ENCODE data around the gene ADCK1. TPM values are rescaled to one million over a fixed set of nuclear protein-coding genes. Genes with fewer than 3 reads are reported as not detected.

Gene ADCK1
- total RNA-seq, 1 experiment from 2014 or later = 5.7 TPM

DNA sequence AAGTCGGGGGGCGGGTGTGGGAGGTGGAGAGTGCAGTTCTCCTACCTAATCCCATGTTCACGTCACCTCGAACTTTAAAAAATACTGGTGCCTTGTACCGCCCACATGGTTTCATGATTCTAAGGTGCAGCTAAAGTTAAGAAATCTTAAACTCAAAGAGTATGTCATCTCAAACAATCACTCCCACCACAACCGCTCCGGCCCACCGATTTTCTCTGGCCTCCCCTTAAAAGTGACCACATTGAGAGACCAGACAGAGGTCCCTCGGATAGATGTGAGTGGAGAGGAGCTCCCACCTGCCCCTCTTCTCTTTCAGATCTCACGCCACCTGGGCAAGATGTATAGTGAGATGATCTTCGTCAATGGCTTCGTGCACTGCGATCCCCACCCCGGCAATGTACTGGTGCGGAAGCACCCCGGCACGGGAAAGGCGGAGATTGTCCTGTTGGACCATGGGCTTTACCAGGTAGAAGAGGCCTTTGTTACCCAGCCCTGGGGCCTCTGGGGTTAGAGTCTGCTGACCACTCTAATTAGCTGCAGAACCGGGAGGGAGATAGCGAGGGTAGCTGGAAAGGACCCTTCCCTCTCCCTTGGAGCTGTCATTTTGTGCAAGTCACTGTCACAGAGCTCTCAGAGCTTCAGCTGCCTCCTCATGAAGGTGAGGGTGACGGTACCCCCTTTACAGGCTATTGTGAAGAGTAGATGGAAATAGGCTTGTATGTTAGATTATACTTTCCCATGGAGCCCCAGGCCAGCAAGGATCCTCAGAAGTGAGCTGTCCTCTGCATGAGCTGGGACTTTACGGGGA lies 124.4 kb downstream of the ADCK1 start:
- Histone ChIP-seq H4K20me1 (ENCODE audit: low read length) (no peaks in the 10 kb centered on the region), H3K36me3 (ENCODE audit: low read depth, low read length) (no peaks in the 10 kb centered on the region), H2AFZ (ENCODE audit: low read length) (no peak overlapping the region), H3K4me2 (ENCODE audit: low read length) (no peak overlapping the region), H3K4me3 (ENCODE audit: low read length) (no peak overlapping the region), H3K9me2 (replicated peaks; ENCODE audit: low read length) (no peaks in the 10 kb centered on the region), H3K27me3 (ENCODE audit: low read length) (no peaks in the 10 kb centered on the region), H3K79me2 (ENCODE audit: low read length) (no peaks in the 10 kb centered on the region), H3K9me3 (ENCODE audit: low read length) (no peaks in the 10 kb centered on the region), H3F3A (ENCODE audit: low read length, unreplicated experiment) (no peaks in the 10 kb centered on the region), H3K9ac (ENCODE audit: low read length) (no peak overlapping the region), H3K4me1 (ENCODE audit: insufficient read depth, low read length) (no peaks in the 10 kb centered on the region), H3K27ac (ENCODE audit: low read length) (no peak overlapping the region)
- ATAC-seq = no peak
- POLR2A ChIA-PET (ENCODE audit: unreplicated experiment) = no interaction called here
- intact Hi-C loops (cut with micrococcal nuclease) = no loop called here
- CTCF ChIA-PET = no interaction called here
- no peak for DNase-seq
- TF ChIP-seq, protein P1, sequence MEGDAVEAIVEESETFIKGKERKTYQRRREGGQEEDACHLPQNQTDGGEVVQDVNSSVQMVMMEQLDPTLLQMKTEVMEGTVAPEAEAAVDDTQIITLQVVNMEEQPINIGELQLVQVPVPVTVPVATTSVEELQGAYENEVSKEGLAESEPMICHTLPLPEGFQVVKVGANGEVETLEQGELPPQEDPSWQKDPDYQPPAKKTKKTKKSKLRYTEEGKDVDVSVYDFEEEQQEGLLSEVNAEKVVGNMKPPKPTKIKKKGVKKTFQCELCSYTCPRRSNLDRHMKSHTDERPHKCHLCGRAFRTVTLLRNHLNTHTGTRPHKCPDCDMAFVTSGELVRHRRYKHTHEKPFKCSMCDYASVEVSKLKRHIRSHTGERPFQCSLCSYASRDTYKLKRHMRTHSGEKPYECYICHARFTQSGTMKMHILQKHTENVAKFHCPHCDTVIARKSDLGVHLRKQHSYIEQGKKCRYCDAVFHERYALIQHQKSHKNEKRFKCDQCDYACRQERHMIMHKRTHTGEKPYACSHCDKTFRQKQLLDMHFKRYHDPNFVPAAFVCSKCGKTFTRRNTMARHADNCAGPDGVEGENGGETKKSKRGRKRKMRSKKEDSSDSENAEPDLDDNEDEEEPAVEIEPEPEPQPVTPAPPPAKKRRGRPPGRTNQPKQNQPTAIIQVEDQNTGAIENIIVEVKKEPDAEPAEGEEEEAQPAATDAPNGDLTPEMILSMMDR (conservative IDR thresholded peaks at IDR 0.05; ENCODE audit: low read depth, low read length) = no peak
- TF ChIP-seq EZH2phosphoT487 (IDR thresholded peaks at IDR 0.05; ENCODE audit: borderline replicate concordance, low read length) (no peak), EZH2 (IDR thresholded peaks at IDR 0.05; ENCODE audit: low read length, unreplicated experiment) (no peak)
- BruUV-seq (replicated peaks) = no TSS peak

DNA sequence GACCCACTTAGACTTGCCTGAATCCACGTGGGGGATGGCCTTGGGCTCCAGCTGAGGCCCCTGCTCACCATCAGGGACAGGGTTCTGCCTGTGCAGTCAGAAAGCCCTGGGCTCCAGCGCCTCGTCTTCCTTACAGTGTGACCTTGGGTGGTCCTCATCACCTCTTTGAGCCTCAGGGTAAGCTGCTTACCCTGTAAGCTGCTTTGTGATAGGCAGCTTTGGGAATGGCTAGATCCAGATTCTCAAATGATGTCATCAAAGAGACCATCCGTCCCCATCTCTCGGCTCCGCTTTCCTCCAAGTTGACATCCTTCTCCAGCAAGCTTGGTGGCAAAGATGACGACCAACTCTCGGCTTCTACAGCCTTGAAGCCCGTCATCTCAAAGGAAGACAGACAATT lies 127.0 kb downstream of the ADCK1 start:
- intact Hi-C loops (cut with micrococcal nuclease) = no loop called here
- POLR2A ChIA-PET (ENCODE audit: unreplicated experiment) = no interaction called here
- Histone ChIP-seq H3K36me3 (ENCODE audit: low read depth, low read length) (no peaks in the 10 kb centered on the region), H3K27me3 (ENCODE audit: low read length) (no peaks in the 10 kb centered on the region), H3K4me3 (ENCODE audit: low read length) (no peak overlapping the region), H3K9me2 (replicated peaks; ENCODE audit: low read length) (no peaks in the 10 kb centered on the region), H3K79me2 (ENCODE audit: low read length) (no peaks in the 10 kb centered on the region), H4K20me1 (ENCODE audit: low read length) (no peaks in the 10 kb centered on the region), H3K4me2 (ENCODE audit: low read length) (no peak overlapping the region), H3K9me3 (ENCODE audit: low read length) (no peaks in the 10 kb centered on the region), H3K27ac (ENCODE audit: low read length) (no peak overlapping the region), H2AFZ (ENCODE audit: low read length) (no peak overlapping the region), H3F3A (ENCODE audit: low read length, unreplicated experiment) (no peaks in the 10 kb centered on the region), H3K4me1 (ENCODE audit: insufficient read depth, low read length) (no peaks in the 10 kb centered on the region), H3K9ac (ENCODE audit: low read length) (no peak overlapping the region)
- no TSS peak for BruUV-seq (replicated peaks)
- CTCF ChIA-PET = no interaction called here
- TF ChIP-seq EZH2phosphoT487 (IDR thresholded peaks at IDR 0.05; ENCODE audit: borderline replicate concordance, low read length) (no peak), EZH2 (IDR thresholded peaks at IDR 0.05; ENCODE audit: low read length, unreplicated experiment) (no peak)
- TF ChIP-seq, protein P1 (conservative IDR thresholded peaks at IDR 0.05; ENCODE audit: low read depth, low read length) = no peak
- ATAC-seq = no peak
- no peak for DNase-seq

DNA sequence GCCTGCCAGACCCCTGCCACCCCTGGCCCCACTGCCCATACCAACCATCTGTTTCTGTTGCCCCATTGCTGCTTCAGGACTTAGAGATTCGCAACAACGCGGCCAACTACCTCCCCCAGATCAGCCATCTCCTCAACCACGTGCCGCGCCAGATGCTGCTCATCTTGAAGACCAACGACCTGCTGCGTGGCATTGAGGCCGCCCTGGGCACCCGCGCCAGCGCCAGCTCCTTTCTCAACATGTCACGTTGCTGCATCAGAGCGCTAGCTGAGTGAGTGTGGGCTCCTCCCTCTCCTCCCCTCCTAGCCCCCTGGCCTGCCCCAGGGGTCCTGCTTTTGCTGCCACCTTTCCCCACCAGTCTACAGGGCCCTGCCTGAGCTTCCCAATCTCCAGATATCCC lies 131.5 kb downstream of the ADCK1 start:
- H3K27ac ChIP-seq (ENCODE audit: low read length) = no peak overlapping the region
- H3K79me2 ChIP-seq (ENCODE audit: low read length) = no peaks in the 10 kb centered on the region
- no peak overlapping the region for H3K4me2 ChIP-seq (ENCODE audit: low read length)
- ChIA-PET POLR2A (ENCODE audit: unreplicated experiment) (no interaction called here), CTCF (no interaction called here)
- no peaks in the 10 kb centered on the region for H3K9me3 ChIP-seq (ENCODE audit: low read length)
- ATAC-seq = no peak
- no peaks in the 10 kb centered on the region for H4K20me1 ChIP-seq (ENCODE audit: low read length)
- BruUV-seq (replicated peaks) = no TSS peak
- H2AFZ ChIP-seq (ENCODE audit: low read length) = no peak overlapping the region
- no peak overlapping the region for H3K9ac ChIP-seq (ENCODE audit: low read length)
- H3K9me2 ChIP-seq (replicated peaks; ENCODE audit: low read length) = no peaks in the 10 kb centered on the region
- TF ChIP-seq EZH2phosphoT487 (IDR thresholded peaks at IDR 0.05; ENCODE audit: borderline replicate concordance, low read length) (no peak), EZH2 (IDR thresholded peaks at IDR 0.05; ENCODE audit: low read length, unreplicated experiment) (no peak)
- TF ChIP-seq, protein P1 (conservative IDR thresholded peaks at IDR 0.05; ENCODE audit: low read depth, low read length) = no peak
- H3F3A ChIP-seq (ENCODE audit: low read length, unreplicated experiment) = no peaks in the 10 kb centered on the region
- H3K36me3 ChIP-seq (ENCODE audit: low read depth, low read length) = peaks cover 9% of the 10 kb centered on the region; the same call in 1 of the 2 replicates
- no peaks in the 10 kb centered on the region for H3K4me1 ChIP-seq (ENCODE audit: insufficient read depth, low read length)
- intact Hi-C loops (cut with micrococcal nuclease) = no loop called here
- DNase-seq = no peak
- H3K4me3 ChIP-seq (ENCODE audit: low read length) = no peak overlapping the region
- no peaks in the 10 kb centered on the region for H3K27me3 ChIP-seq (ENCODE audit: low read length)
